SHP77 (cell line): ENCODE measurements around the gene PODXL.
"Not testable (repeated sequence)": the region's sequence is repeated elsewhere in the genome, so short reads cannot be mapped to it uniquely, and the experiment has no call there.

Experiments
- DNase-seq, 2 experiments: peaks; one replicate each; lab custom pipeline; 2025; lab: John Stamatoyannopoulos, UW

Gene PODXL

DNA sequence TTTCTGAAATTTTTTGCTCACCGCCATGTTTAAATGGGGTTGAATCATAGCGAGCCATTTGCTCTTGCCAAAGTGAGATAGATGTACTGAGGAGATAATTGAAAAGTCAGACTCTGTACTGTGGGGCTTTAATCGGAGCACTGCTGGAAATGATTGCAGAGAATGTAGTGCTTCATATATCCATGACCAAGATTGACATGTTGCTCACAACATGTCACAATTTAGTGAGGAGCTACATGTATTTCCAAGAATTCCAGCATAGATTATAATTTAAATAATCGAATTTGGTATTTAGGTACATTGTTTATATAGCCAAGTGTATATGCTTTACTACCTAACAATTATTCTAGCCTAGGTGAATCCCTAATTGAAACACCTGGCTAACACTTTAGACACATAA is 66.5 kb downstream of the PODXL start:
- no peak for DNase-seq

GRCh38 chr7:131489196-131489595 is 67.2 kb downstream of the PODXL start:
- no peak for DNase-seq

DNA sequence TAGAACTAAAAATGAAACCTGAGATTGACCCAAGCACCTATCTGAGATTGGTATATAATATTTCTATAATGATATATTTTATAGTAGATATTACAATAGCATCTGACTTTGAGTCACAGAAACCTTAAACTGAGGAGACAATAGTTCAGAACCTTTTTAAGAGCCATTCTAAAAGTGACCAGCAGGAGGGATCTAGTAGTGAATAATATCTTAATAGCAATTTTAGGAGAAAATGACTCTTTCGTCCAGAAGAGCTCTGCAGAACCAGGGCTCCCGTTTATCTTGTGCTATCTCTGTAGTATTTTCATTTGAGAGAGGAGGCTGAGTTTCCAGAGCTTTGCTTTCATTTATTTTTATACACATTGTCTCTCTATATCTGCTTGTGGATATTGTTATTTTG is 68.1 kb downstream of the PODXL start:
- DNase-seq = no peak

- no peak for DNase-seq
Observed at GRCh38 chr7:131487217-131487616, 69.2 kb downstream of the PODXL start.

- no peak for DNase-seq
Observed at GRCh38 chr7:131486346-131486745, 70.1 kb downstream of the PODXL start.

GRCh38 chr7:131483586-131483985 is 72.8 kb downstream of the PODXL start:
- no peak for DNase-seq

DNA sequence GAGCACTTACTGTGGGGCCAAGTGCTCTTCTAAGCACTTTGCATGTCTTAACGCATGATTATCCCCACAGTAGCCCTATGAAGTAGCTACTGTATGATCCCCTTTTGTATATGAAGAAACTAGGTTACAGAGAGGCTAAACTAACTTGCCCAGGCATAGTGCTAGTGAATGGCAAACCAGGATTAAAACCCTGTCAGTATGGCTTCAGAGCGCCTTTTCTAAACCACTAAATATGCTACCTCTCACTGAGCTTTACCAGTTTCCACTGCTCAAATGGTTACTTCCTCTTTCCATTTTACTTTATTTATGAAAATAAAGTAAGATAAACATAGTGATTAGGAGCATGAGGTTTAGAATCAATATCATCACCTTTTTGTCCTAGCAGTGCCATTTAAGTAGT is 73.6 kb downstream of the PODXL start:
- no peak for DNase-seq

- DNase-seq = no peak
Observed at GRCh38 chr7:131480384-131481315, 75.8 kb downstream of the PODXL start.

DNA sequence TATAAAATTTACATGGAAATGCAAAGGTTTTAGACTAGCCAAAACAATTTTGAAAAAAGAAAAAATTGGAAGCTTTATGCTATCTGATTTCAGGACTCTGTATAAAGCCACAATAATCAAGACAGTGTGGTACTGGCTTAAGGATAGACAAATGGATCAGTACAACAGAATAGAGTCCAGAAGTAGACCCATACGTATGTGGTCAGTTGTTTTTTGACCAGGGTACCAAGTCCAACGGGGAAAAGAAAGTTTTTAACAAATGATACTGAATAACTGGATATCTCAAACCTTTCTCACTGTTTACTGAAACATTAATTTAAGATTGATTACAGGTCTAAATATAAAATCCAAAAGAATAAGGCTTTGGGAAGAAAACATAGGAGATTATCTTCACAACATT is 79.7 kb downstream of the PODXL start:
- no peak for DNase-seq

GRCh38 chr7:131471250-131472004 is 85.0 kb downstream of the PODXL start:
- no peak for DNase-seq

DNA sequence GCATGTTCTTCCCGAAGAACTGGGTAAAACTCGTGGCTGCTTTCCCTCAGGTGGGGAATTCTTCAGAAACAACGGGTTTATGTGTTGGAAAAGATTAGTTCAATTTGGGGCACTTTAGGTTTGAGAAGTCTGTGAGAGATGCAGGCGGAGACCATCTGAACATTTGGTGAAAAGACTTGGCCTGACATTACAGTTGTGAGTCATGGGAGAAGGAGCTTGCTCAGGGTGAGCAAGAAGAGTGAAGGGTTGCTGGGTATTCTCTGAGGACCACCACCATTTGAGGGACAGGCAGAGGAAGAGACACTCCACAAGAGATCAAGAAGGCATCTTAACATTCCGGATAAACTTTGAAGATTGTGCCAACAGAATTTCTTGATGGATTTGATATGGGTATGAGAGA is 88.6 kb downstream of the PODXL start:
- DNase-seq = no peak

- no peak for DNase-seq
Observed at GRCh38 chr7:131466735-131467365, 89.6 kb downstream of the PODXL start.

DNA sequence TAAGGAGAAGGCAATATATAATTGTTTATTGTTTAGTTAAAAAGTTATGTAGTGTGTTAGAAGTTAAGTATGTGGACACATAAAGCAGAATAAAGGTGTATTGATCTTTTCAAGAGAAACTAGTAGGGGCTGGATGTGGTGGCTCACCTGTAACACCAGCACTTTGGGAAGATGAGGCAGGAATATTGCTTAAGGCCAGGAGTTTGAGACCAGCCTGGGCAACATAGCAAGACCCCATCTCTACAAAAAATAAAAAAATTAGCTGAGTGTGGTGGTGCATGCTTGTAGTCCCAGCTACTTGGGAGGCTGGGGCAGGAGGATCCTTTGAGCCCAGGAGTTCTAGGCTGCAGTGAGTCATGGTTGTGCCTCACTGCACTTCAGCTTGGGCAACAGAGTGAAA is 93.7 kb downstream of the PODXL start:
- not testable (repeated sequence) for DNase-seq

- no peak for DNase-seq
Observed at GRCh38 chr7:131462059-131462458, 94.4 kb downstream of the PODXL start.

- no peak for DNase-seq
Observed at GRCh38 chr7:131459256-131459655, 97.2 kb downstream of the PODXL start.

- no peak for DNase-seq
Observed at GRCh38 chr7:131456338-131456737, 100.1 kb downstream of the PODXL start.

- no peak for DNase-seq
Observed at GRCh38 chr7:131455546-131455945, 100.9 kb downstream of the PODXL start.

DNA sequence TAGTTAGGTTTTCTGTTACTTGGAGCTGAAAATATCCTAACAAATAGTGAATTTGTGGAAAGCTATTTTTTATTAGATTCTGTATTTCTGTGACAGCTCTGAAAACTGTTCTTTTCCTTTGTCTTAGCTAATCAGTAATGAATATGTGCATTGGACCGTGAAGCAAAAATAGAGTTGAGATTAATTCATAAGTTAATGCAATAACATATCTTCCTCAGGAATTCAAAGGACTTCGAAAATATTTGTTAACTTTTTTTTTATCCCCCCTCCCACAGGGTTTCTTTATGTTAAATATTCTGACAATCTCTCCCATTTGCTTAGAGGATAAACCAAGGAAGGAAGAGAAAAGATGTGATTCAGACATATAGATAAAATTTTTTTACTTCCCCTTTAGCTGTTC is 101.4 kb downstream of the PODXL start:
- no peak for DNase-seq

GRCh38 chr7:131454498-131454897 is 101.9 kb downstream of the PODXL start:
- DNase-seq = no peak
